NCI-H1694 treated with DMSO at 0.1 percent for 48 hours (cell line): ENCODE results near the gene CST4.
"Not testable (repeated sequence)": the region's sequence is repeated elsewhere in the genome, so short reads cannot be mapped to it uniquely, and the experiment has no call there.

Source experiments
- DNase-seq: peaks from one replicate; lab custom pipeline; 2025; lab: John Stamatoyannopoulos, UW

Gene CST4

GRCh38 chr20:23659989-23660837 is 28.6 kb downstream of the CST4 start:
- no peak for DNase-seq

GRCh38 chr20:23659610-23659988 is 29.2 kb downstream of the CST4 start:
- not testable (repeated sequence) for DNase-seq

GRCh38 chr20:23658989-23659609 is 29.7 kb downstream of the CST4 start:
- no peak for DNase-seq

- no peak for DNase-seq
These were observed 30.5 kb downstream of the CST4 start for GRCh38 chr20:23658336-23658735.

GRCh38 chr20:23657202-23657601 is 31.6 kb downstream of the CST4 start:
- DNase-seq: no peak

- no peak for DNase-seq
These were observed 32.5 kb downstream of the CST4 start for GRCh38 chr20:23656372-23656771.

GRCh38 chr20:23655491-23656211 is 33.2 kb downstream of the CST4 start:
- DNase-seq: no peak

GRCh38 chr20:23654717-23655116 is 34.1 kb downstream of the CST4 start:
- DNase-seq: no peak

GRCh38 chr20:23654000-23654399 is 34.8 kb downstream of the CST4 start:
- no peak for DNase-seq

- DNase-seq: no peak
These were observed 35.4 kb downstream of the CST4 start for GRCh38 chr20:23653400-23653938.

- no peak for DNase-seq
These were observed 35.9 kb downstream of the CST4 start for GRCh38 chr20:23652926-23653325.

GRCh38 chr20:23652371-23652770 is 36.5 kb downstream of the CST4 start:
- DNase-seq: no peak

- no peak for DNase-seq
These were observed 37.7 kb downstream of the CST4 start for GRCh38 chr20:23651117-23651516.

- no peak for DNase-seq
These were observed 38.9 kb downstream of the CST4 start for GRCh38 chr20:23649830-23650417.

GRCh38 chr20:23649242-23649641 is 39.6 kb downstream of the CST4 start:
- DNase-seq: no peak

- no peak for DNase-seq
These were observed 41.5 kb downstream of the CST4 start for GRCh38 chr20:23647346-23647745.

- DNase-seq: no peak
These were observed 42.5 kb downstream of the CST4 start for GRCh38 chr20:23646106-23646873.

- no peak for DNase-seq
These were observed 43.3 kb downstream of the CST4 start for GRCh38 chr20:23645575-23645974.

- no peak for DNase-seq
These were observed 44.7 kb downstream of the CST4 start for GRCh38 chr20:23644164-23644563.

- DNase-seq: no peak
These were observed 45.2 kb downstream of the CST4 start for GRCh38 chr20:23643659-23644058.

- DNase-seq: no peak
These were observed 46.7 kb downstream of the CST4 start for GRCh38 chr20:23641936-23642751.
